ENCODE results near the gene MPHOSPH9.

Gene MPHOSPH9

DNA sequence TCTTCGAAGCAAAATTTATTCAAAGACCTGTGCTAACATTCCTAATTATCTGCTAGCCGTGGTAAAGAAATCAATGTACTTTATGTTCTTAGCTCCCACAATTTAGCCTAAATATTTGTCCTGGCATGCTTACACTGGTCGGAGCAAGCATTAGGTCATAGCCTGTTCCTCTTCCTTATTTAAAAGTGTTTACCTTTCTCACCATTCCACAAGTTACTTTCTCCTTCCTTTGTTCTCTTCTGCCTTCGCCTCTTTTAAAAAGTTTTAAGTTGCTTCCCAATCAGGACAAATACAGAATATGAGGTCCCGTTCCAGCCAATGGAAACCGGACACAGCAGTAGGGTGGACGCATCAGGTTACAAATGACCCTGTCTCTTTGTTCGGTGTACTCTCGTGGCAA lies 27.1 kb upstream of the MPHOSPH9 start:
- ATAC-seq = no peak
- TF ChIP-seq CSRNP3 (CRISPR knock-in tag; IDR thresholded peaks at IDR 0.05) (no peak), TSHZ2 (CRISPR knock-in tag; IDR thresholded peaks at IDR 0.05) (no peak), ZC3H10 (CRISPR knock-in tag; IDR thresholded peaks at IDR 0.05) (no peak), BACH2 (CRISPR knock-in tag; IDR thresholded peaks at IDR 0.05; ENCODE audit: borderline replicate concordance) (no peak)

DNA sequence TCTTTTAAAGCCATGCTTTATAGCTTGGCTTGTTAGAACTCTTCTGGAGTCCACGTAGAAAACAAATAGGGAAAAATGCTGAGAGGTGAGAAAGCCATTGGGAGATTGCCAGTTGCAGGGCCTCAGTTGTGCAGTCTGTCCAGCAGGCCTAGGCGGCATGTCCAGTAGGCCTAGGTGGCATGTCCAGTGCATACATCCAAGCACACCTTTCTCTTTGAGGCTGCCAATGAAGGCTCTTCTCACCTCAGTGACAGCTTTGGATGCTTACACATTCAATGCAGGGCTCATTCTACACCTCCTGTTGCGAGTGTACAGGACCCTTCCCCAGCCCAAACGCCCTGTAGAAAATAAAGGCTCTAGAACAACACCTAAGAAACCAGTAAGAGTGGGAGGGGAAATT lies 25.7 kb upstream of the MPHOSPH9 start:
- no peak for TF ChIP-seq PATZ1 (CRISPR knock-in tag; IDR thresholded peaks at IDR 0.05; ENCODE audit: borderline replicate concordance)
- TF ChIP-seq, protein P1, sequence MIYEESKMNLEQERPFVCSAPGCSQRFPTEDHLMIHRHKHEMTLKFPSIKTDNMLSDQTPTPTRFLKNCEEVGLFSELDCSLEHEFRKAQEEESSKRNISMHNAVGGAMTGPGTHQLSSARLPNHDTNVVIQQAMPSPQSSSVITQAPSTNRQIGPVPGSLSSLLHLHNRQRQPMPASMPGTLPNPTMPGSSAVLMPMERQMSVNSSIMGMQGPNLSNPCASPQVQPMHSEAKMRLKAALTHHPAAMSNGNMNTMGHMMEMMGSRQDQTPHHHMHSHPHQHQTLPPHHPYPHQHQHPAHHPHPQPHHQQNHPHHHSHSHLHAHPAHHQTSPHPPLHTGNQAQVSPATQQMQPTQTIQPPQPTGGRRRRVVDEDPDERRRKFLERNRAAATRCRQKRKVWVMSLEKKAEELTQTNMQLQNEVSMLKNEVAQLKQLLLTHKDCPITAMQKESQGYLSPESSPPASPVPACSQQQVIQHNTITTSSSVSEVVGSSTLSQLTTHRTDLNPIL (CRISPR knock-in tag; IDR thresholded peaks at IDR 0.05; ENCODE audit: low read depth) = no peak
- no peak for TF ChIP-seq CSDC2 (CRISPR knock-in tag; IDR thresholded peaks at IDR 0.05)
- no peak for TF ChIP-seq ZNF8 (CRISPR knock-in tag; IDR thresholded peaks at IDR 0.05)
- no peak for TF ChIP-seq ISL1 (CRISPR knock-in tag; IDR thresholded peaks at IDR 0.05)
- TF ChIP-seq POU6F1 (CRISPR knock-in tag; IDR thresholded peaks at IDR 0.05; ENCODE audit: borderline replicate concordance, low read depth) = no peak
- no peak for TF ChIP-seq ZFP30 (CRISPR knock-in tag; IDR thresholded peaks at IDR 0.05)
- no peak for TF ChIP-seq PPARA (CRISPR knock-in tag; IDR thresholded peaks at IDR 0.05; ENCODE audit: borderline replicate concordance)
- TF ChIP-seq GLIS3 (CRISPR knock-in tag; IDR thresholded peaks at IDR 0.05) = no peak
- no peak for TF ChIP-seq ZFP3 (CRISPR knock-in tag; IDR thresholded peaks at IDR 0.05)
- no peak for TF ChIP-seq TOX (CRISPR knock-in tag; IDR thresholded peaks at IDR 0.05; ENCODE audit: borderline replicate concordance)
- TF ChIP-seq ARNTL (CRISPR knock-in tag; IDR thresholded peaks at IDR 0.05; ENCODE audit: borderline replicate concordance, low read depth) = no peak
- no peak for TF ChIP-seq ZC3H10 (CRISPR knock-in tag; IDR thresholded peaks at IDR 0.05)

DNA sequence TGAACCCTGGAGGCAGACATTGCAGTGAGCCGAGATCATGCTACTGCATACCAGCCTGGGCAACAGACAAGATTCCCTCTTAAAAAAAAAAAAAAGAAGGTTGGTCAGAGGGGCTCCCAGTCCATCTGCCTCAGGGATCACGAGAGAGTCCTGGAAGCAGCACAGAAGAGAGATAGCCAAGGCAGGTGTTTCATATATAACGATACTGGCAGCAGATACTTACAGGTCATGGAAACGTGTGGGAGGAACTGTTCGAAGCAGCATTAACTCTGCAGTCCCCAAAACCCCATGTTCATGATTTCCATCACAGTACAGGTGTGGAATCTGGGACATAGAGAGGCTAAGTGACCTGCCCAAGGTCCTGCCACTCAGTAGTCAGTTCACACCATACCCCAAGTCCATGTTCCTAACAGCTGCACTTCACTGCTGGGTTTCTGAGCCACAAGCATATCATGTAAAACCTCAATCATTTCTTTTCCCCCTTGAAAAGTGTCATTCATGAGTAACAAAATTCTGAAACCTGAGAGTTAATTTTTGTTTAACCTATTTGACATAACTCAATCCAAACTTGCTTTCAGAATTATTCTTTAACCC lies 22.0 kb upstream of the MPHOSPH9 start:
- TF ChIP-seq CSDC2 (CRISPR knock-in tag; IDR thresholded peaks at IDR 0.05) (no peak), PPARA (CRISPR knock-in tag; IDR thresholded peaks at IDR 0.05; ENCODE audit: borderline replicate concordance) (no peak), ZNF70 (CRISPR knock-in tag; IDR thresholded peaks at IDR 0.05) (no peak), GLIS3 (CRISPR knock-in tag; IDR thresholded peaks at IDR 0.05) (no peak), ARNTL (CRISPR knock-in tag; IDR thresholded peaks at IDR 0.05; ENCODE audit: borderline replicate concordance, low read depth) (no peak), ZFP30 (CRISPR knock-in tag; IDR thresholded peaks at IDR 0.05) (no peak), TCF4 (CRISPR knock-in tag; IDR thresholded peaks at IDR 0.05; ENCODE audit: borderline replicate concordance) (no peak), ZNF565 (CRISPR knock-in tag; conservative IDR thresholded peaks at IDR 0.05; ENCODE audit: low read depth) (no peak), PATZ1 (CRISPR knock-in tag; IDR thresholded peaks at IDR 0.05; ENCODE audit: borderline replicate concordance) (no peak), OSR1 (CRISPR knock-in tag; IDR thresholded peaks at IDR 0.05) (no peak), POU6F1 (CRISPR knock-in tag; IDR thresholded peaks at IDR 0.05; ENCODE audit: borderline replicate concordance, low read depth) (no peak)
- ATAC-seq = no peak

More for the DNA sequence above, 25.7 kb upstream of the MPHOSPH9 start:
- no peak; the same call in 2 of the 3 replicates for ATAC-seq

All from SK-N-SH treated with all-trans-retinoic acid at 6 μM for 48 hours (cell line).